ENCODE measurements around the gene APOD.

APOD gene

GRCh38 chr3:195587824-195588223 is 4.1 kb upstream of the APOD start:
- in situ Hi-C loops (cut with HindIII; ENCODE audit: low sequenced_read_pairs): no loop called here

DNA sequence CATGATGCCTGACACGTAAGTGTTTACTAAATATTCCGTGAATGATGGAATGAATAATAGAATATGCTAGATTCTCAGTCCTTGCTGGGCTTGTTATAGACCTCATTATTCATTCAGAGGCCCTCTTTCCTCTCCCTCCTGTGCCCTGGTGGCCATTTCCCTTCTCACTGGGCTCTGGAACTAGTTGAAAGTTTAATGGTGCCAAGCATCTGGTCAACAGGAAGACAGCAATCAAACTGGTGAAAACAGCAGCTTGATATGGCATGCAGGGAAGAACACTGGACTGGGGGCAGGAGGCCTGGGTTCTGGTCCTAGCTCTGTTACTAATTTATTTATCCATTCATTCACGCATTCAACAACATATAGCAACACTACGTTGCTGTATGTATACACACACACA is 3.7 kb upstream of the APOD start:
- in situ Hi-C loops (cut with HindIII; ENCODE audit: low sequenced_read_pairs): no loop called here

- in situ Hi-C loops (cut with HindIII; ENCODE audit: low sequenced_read_pairs): no loop called here
Observed at GRCh38 chr3:195584543-195584870, 767 bp upstream of the APOD start.

DNA sequence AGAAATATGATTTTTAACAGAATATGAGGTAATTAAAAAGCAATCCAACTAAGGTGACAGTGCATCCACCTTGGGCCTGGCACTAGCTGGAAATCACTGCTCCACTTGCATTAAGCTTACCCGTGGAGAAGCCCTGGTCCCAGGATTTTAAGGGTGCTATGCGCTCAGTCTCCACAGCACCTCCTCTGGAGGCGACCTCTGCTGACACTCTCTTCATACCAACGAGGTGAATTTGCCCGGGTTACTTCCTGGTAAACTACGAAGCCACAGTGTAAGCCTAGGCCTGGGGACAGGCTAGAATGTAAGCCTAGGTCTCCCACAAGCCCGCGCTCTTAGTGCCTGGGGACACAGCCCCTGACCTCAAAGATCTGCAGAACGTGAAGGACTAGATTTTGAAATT is 793 bp downstream of the APOD start:
- in situ Hi-C loops (cut with HindIII; ENCODE audit: low sequenced_read_pairs): no loop called here

DNA sequence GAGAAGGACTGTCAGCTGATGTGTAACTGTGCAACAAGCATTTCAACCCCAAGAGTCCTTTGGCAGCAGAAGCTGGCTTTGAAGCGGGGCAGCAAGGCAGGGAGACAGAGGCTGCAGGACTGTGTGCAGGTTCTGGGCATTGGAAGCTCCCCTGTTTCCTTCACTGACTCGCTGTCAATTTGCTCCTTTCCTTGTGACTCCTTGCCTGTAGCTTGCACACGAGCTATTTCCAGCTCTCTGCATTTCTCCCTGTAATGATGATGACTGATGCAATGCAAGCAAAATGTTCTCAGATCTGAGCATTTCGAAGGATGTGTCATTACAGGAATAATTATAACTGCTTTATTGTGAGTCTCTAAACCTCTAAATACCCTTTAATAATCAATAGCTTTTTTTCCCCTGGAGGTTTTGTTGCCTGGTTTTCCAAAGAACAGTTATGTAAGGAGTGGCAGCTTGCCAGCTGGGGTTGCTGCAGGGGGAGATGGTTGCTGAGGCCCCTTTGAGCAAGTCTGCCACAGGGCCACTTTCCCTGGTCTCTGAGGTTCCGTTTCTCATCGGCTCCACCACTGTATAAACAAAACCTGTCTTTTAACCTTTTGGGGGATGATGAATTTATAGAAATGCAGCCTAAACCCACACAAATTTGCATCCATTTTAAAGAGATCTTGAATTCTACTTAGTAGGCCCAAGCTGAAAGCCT is 2.8 kb downstream of the APOD start:
- in situ Hi-C loops (cut with HindIII; ENCODE audit: low sequenced_read_pairs): no loop called here

DNA sequence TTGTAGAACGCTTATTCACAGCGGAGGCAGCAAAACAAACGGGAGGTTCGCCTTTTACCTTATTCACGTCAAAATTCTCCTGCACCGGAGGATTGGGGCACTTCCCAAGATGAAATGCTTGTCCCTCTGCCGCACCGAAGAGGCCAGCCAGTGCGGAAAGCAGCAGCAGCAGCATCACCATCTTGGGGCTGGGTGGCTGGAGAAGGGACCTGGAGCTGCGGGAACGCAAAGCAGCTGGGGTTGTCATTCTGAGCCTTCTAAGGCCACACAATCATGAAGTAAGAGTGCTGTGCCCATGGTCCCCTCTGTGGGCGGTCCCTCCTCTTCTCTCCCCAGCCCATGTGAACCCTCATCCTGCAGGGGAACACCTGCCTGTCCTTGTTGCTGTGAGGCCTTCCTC is 4.5 kb downstream of the APOD start:
- in situ Hi-C loops (cut with HindIII; ENCODE audit: low sequenced_read_pairs): no loop called here

DNA sequence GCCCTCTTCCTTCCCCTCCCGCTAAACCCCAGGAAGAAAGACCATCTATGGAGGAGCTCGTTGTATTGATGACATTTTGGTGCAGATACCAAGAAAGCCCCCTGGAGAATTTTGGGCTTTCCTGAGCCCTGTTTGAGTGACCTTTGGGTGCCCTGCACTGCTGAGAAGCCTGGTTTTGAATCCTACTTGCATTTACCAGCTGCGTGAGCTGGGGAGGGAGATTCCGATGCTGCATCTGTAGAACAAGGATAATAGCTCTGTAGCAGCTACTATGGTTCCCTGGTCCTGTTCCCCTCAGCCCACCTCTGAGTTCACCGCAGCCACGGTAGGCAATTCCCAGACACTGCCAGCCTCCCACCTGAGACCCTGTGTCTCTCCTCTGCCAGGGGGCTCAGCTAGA is 5.2 kb downstream of the APOD start:
- in situ Hi-C loops (cut with HindIII; ENCODE audit: low sequenced_read_pairs): no loop called here

DNA sequence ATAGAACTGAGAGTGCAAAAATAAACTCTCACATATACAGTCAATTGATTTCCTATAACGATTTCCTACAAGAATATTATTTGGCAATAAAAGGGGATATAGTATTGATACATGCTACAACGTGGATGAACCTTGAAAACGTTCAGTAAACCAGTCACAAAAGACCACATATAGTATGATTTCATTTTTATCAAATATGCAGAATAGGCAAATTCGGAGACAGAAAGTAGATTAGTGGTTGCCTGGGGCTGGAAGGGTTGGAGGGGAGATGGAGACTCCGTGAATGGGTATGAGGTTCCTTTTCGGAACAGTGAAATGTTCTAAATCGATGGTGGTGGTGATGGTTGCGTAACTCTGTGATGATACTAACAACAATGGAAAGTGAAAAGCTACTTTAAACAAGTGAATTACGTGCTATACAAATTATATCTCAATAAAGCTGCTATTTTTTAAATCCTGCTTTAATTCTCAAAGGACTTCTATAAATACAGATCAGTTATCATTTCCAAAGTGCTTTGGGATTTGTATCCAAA is 6.0 kb downstream of the APOD start:
- in situ Hi-C loops (cut with HindIII; ENCODE audit: low sequenced_read_pairs): no loop called here

GRCh38 chr3:195574497-195575304 is 9.0 kb downstream of the APOD start:
- in situ Hi-C loops (cut with HindIII; ENCODE audit: low sequenced_read_pairs): no loop called here

DNA sequence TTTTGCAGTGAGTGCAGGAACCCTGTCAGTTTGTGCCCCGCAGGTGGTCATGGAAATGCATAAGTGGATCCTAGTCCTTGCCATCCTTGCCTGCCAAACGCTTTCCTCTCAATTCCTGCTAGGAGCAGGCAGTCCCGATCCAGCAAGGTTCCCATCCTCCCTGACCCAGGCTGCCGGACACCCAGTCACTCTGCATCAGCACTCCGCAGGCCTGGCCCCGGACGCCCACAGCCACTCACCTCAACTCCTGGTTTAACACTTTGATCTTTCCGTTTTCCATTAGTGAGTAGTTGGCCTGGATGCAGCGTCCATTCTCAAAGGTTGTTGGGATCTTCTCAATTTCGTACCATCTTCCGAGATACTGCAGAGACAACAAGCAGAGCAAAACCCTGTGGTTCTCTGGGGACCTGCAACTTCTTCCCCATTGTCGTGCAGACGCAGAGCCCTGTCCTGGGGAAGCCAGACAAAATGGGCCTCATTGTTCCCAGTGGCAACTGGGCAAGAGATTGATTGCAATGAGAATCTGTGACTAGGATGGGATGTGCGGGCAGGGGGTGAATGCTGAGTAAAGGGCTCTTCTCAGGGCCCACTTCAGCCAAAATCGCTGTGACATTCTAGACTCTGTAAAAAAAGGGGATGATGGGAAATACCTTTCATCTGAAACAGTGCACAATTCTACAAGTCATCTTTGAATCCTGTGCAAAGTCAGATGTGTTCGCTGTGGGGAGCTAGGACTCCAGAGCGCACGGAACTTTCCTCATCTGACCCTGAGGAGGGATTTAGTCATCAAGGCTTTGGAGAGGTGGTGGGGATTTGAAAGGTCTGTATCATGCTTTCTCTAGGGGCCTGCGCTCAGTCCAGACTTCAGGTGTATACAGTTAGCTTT is 9.9 kb downstream of the APOD start:
- in situ Hi-C loops (cut with HindIII; ENCODE audit: low sequenced_read_pairs): no loop called here

DNA sequence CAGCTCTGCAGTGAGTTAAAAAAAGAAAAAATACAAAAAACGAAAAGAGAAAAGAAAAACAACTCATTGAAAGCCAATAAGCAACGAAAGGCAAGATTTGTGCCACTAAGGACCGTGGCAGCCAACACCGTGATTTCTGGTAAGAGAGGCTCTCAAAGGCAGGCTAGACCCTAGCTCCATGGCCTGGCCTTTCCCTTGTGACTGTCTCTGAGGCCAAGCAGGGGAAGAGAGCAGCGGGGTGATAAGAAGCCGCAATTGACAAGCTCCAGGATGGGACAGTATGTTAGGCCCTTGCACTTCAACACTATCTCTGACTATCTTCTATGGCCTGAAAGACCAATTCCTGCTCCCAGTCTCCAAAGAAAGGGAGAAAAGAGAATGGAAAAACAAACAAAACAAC is 12.4 kb downstream of the APOD start:
- in situ Hi-C loops (cut with HindIII; ENCODE audit: low sequenced_read_pairs): no loop called here

DNA sequence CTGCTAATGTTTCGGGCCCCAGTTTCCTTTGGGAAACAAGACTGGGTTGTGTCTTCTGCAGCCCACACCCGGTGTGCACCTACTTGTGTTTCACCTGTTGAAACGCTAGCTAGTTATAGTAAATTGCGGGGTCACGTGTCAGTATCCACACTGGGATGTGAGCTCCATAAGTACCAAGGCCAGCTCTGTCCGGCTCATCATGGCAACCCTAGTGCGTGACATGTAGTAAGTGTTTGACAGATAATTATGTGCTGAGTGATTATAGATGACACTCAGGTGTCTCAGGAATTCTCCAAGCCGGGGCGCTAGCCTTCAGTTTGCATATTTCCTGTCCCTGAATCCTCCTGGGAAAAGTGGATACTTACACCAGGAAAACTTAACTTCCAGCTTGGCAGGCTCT is 12.8 kb downstream of the APOD start:
- in situ Hi-C loops (cut with HindIII; ENCODE audit: low sequenced_read_pairs): no loop called here

DNA sequence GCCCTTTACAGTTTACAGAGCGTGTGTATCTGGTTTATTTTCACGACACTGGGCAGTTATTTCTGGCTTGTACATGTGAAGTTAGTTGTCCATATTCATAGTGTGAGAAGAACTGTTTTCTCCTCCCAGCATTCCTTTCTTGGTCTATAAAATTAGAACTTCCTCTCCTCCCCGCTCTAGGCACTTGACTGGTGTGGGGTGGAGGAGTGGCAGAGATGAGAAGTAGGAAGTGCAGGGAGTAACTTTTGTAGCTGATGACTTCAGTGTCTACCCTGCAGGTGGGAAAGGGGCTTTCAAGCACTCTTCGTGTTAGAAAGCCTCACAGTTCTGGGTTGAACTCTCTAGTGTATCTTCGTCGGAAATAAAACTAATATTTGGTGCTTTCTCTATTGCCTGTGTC is 13.4 kb downstream of the APOD start:
- in situ Hi-C loops (cut with HindIII; ENCODE audit: low sequenced_read_pairs): no loop called here

- in situ Hi-C loops (cut with HindIII; ENCODE audit: low sequenced_read_pairs): no loop called here
Observed at GRCh38 chr3:195568630-195569029, 15.1 kb downstream of the APOD start.

DNA sequence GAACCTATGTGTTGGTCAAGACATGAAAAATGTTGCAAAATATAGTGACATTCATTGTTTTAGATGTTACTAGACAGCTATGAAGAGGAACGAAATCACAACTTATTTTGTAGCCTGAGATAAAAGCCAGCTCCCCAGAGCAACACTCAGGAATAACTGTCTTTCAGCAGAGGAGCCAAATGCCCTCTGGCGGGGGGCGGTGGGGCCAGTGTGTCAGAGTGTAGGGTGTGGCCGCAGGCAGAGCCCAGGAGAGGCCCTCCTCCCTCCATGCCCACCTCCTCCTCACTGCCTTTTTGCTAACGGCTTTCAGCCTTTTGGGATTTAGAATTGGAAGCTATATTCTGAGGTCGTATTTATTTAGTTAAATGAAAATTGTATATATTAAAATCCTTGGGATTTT is 16.9 kb downstream of the APOD start:
- in situ Hi-C loops (cut with HindIII; ENCODE audit: low sequenced_read_pairs): no loop called here

DNA sequence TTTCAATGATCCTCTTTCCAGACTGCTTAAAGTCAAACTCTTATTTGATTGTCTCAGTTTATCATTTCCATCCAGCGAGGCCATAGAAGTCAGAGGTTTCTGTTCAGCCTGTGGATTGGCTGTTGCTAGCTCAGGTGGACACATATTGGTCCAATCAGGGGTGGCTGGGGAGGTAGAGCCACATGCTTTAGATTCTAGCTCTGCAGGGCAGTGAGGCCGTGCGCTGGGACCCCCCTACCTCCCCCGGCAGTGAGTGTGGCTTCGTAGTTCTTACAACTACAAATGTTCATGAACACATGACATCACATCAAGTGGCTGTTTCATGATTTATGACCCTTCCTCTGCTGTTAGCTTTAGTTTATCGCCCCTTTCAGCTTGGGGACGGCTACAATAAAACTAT is 18.0 kb downstream of the APOD start:
- in situ Hi-C loops (cut with HindIII; ENCODE audit: low sequenced_read_pairs): no loop called here

DNA sequence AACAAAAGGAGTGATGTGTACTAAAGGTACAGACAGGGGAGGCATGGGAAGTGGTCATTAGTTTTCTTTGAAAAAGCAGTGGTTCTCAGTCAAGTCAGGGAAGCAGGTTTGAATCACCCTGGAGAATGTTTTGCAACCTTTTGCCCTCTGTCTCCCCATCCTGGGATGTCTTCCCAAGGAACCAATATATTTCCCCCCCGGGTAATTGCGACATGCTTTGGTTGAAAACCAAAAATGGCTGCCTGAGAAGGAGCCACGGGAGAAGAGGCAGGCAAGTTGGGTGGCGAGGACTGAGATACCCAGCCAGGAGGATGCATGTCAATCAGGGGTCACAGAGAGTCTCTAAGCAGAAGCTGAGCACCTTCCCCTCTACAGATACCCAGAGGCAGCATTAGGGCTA is 20.4 kb downstream of the APOD start:
- in situ Hi-C loops (cut with HindIII; ENCODE audit: low sequenced_read_pairs): no loop called here

GRCh38 chr3:195559723-195560409 is 23.9 kb downstream of the APOD start:
- in situ Hi-C loops (cut with HindIII; ENCODE audit: low sequenced_read_pairs): no loop called here

DNA sequence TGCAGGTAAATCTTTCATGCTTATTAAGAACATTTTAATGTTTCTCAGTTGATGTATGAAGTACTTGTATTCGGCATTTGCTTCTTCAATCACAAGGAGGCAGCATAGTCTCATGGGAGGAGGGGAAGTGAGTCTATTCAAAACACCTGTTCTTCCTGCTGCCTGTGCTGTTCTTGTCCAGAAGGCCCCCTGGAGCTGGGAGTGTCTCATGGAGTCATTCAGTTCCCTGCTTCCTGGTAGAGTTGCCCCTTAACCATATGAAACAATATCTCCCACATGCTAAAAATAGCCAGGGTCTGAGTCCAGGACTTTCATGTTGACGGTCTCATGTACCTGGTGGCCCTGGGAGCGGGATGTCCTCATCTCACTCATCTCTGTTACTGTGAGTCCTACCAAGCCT is 25.1 kb downstream of the APOD start:
- in situ Hi-C loops (cut with HindIII; ENCODE audit: low sequenced_read_pairs): no loop called here

DNA sequence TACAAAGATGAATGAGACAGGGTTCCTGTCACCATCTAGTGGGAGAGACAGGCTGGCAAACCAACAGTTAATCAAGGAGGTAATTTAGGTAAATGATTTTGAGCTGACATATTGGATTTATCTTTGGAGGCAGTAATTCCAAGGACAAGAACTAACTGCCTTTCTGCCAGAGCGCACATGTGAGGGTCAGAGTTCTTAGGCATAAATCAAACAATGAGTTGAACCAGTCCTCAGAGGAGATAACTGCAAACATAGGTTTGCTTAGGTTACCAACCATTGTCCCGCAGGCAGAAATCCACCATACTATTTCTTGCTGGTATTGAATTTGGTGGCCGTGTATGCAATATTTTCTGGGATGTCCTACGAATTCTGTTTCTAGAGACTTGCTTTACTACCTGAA is 26.4 kb downstream of the APOD start:
- in situ Hi-C loops (cut with HindIII; ENCODE audit: low sequenced_read_pairs): no loop called here

GRCh38 chr3:195556390-195556789 is 27.4 kb downstream of the APOD start:
- in situ Hi-C loops (cut with HindIII; ENCODE audit: low sequenced_read_pairs): no loop called here
